ENCODE results near the gene FAM185A. TPM values are rescaled to one million over a fixed set of nuclear protein-coding genes. Genes with fewer than 3 reads are reported as not detected.

Gene FAM185A
- total and polyA plus RNA-seq, 2 of the 8 experiments (the other 6 are each of a cell fraction or from before 2014, with no cell fraction given), result 5.2 to 6.6 TPM

DNA sequence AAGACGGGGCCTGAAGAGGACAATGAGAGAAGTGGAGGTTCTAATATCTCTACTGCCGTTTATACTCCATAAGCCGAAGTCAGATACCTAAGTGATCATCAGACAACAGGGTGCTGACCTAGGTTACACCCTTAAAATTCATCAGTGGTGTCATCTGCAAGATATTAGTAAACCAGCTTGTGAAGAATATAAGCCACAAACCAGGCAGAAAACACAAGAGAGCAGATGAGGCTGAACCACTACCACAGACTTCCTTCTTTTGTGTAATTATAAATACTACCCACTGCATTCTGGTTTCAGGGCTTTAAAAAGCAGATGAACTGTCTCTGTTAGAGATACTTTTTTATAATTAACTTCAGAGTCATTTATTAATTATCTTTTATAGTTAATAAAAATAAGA, 95.1 kb downstream of the FAM185A start (continued):
- TF ChIP-seq EP300 (IDR thresholded peaks at IDR 0.05; ENCODE audit: borderline replicate concordance in 1 of 2, low read depth in 2 of 2, low read length in 2 of 2) (no peak), SRF (IDR thresholded peaks at IDR 0.05; ENCODE audit: low read depth, low read length) (no peak), RAD21 (IDR thresholded peaks at IDR 0.05 in 1 of 2, conservative IDR thresholded peaks at IDR 0.05 in 1 of 2; ENCODE audit: low read depth in 2 of 2, low read length in 2 of 2) (no peak), JUN (IDR thresholded peaks at IDR 0.05; ENCODE audit: low read depth, low read length) (no peak), JUND (IDR thresholded peaks at IDR 0.05; ENCODE audit: low read length) (no peak), CTBP2 (IDR thresholded peaks at IDR 0.05; ENCODE audit: borderline replicate concordance, insufficient read depth, insufficient read length, low read length) (no peak), TBP (IDR thresholded peaks at IDR 0.05; ENCODE audit: low read depth, low read length) (no peak)

Measured in H1 (cell line).